GM04504 (cell line): ENCODE data around the gene CLASRP.
"Not testable (repeated sequence)": the region's sequence is repeated elsewhere in the genome, so short reads cannot be mapped to it uniquely, and the experiment has no call there.

Experiments
- DNase-seq: peaks from one replicate; pipeline ENCODE4 v3.0.0-alpha.2; 2012; ENCODE audit warnings: low read depth

Gene CLASRP

GRCh38 chr19:45038931-45039893 lies at the start of gene CLASRP:
CLASRP (plus strand) TSS chr19:45039045; CDS start chr19:45040213, 1,168 bp downstream.
- peak; percentile 78 for DNase-seq

GRCh38 chr19:44990459-44990858 lies 48.4 kb upstream of the CLASRP start:
- DNase-seq = no peak

GRCh38 chr19:44990966-44991365 lies 47.9 kb upstream of the CLASRP start:
- DNase-seq = no peak

- no peak for DNase-seq
These were observed 46.3 kb upstream of the CLASRP start for GRCh38 chr19:44992336-44993163.

GRCh38 chr19:44993526-44993925 lies 45.3 kb upstream of the CLASRP start:
- no peak for DNase-seq

GRCh38 chr19:44993926-44994537 lies 44.8 kb upstream of the CLASRP start:
- no peak for DNase-seq

- no peak for DNase-seq
These were observed 40.8 kb upstream of the CLASRP start for GRCh38 chr19:44998025-44998424.

- not testable (repeated sequence) for DNase-seq
These were observed 39.5 kb upstream of the CLASRP start for GRCh38 chr19:44999131-44999925.

GRCh38 chr19:45000665-45001064 lies 38.2 kb upstream of the CLASRP start:
- not testable (repeated sequence) for DNase-seq

GRCh38 chr19:45001087-45001739 lies 37.6 kb upstream of the CLASRP start, which contains the start of gene RELB:
RELB (plus strand) TSS chr19:45001464; CDS start chr19:45001580, 116 bp downstream.
- DNase-seq = peak; percentile 77

- no peak for DNase-seq
These were observed 35.4 kb upstream of the CLASRP start for GRCh38 chr19:45003485-45003884.

- DNase-seq = no peak
These were observed 33.1 kb upstream of the CLASRP start for GRCh38 chr19:45005787-45006186.

GRCh38 chr19:45008552-45008951 lies 30.3 kb upstream of the CLASRP start:
- DNase-seq = no peak

- DNase-seq = no peak
These were observed 29.1 kb upstream of the CLASRP start for GRCh38 chr19:45009625-45010255.

GRCh38 chr19:45010306-45010705 lies 28.5 kb upstream of the CLASRP start:
- no peak for DNase-seq

- no peak for DNase-seq
These were observed 26.9 kb upstream of the CLASRP start for GRCh38 chr19:45011959-45012358.

GRCh38 chr19:45016388-45017314 lies 22.2 kb upstream of the CLASRP start:
- DNase-seq = peak; percentile 61

GRCh38 chr19:45019187-45019586 lies 19.7 kb upstream of the CLASRP start:
- DNase-seq = no peak

GRCh38 chr19:45020071-45020470 lies 18.8 kb upstream of the CLASRP start:
- DNase-seq = no peak
